K562 (cell line): ENCODE measurements around the gene LAMB4. TPM values are rescaled to one million over a fixed set of nuclear protein-coding genes. Genes with fewer than 3 reads are reported as not detected.

Experiments
- ATF2 ChIP-seq: sonication (generic); formaldehyde crosslinking; IDR thresholded peaks from 2 replicates; pipeline ENCODE4 v1.8.1; 2022; ENCODE audit warnings: missing genetic modification reagents
- ATF6 ChIP-seq: sonication (generic); formaldehyde crosslinking; IDR thresholded peaks from 2 replicates; pipeline ENCODE4 v1.4.0; 2020; ENCODE audit warnings: mild to moderate bottlenecking, missing genetic modification reagents
- CEBPZ ChIP-seq: fragments of 150-350 bp; IDR thresholded peaks from 2 replicates; pipeline ENCODE4 v1.6.1; 2014; ENCODE audit warnings: low read depth, mild to moderate bottlenecking, low read length, borderline replicate concordance
- EZH2 ChIP-seq: IDR thresholded peaks from 2 replicates; pipeline ENCODE4 v1.6.1; 2012; ENCODE audit warnings: low read depth, mild to moderate bottlenecking, inconsistent platforms, low read length, borderline replicate concordance
- FOXO4 ChIP-seq: fragments of 450-650 bp; formaldehyde crosslinking; IDR thresholded peaks from 2 replicates; pipeline ENCODE4 v1.4.0; 2020; ENCODE audit warnings: mild to moderate bottlenecking, moderate library complexity
- MCM2 ChIP-seq: fragments of 450-650 bp; IDR thresholded peaks from 2 replicates; pipeline ENCODE4 v1.6.1; 2017; ENCODE audit warnings: low read depth, mild to moderate bottlenecking
- PHF21A ChIP-seq: fragments of 450-650 bp; IDR thresholded peaks from 2 replicates; pipeline ENCODE4 v1.6.1; 2017; ENCODE audit warnings: low read depth, borderline replicate concordance
- PRPF4 ChIP-seq: fragments of 200-400 bp; formaldehyde crosslinking; IDR thresholded peaks from one replicate; pipeline ENCODE4 v1.6.1; 2017; ENCODE audit warnings: low read length, low read depth, mild to moderate bottlenecking; ENCODE audit not compliant: insufficient read depth, poor library complexity, severe bottlenecking
- PURB ChIP-seq: sonication (generic); formaldehyde crosslinking; IDR thresholded peaks from 2 replicates; pipeline ENCODE4 v1.9.0; 2021; ENCODE audit warnings: low read depth, mild to moderate bottlenecking, missing genetic modification reagents
- TCF15 ChIP-seq: fragments of 250-450 bp; sonication (Bioruptor Pico); IDR thresholded peaks from 2 replicates; pipeline ENCODE4 v1.8.0; 2022; ENCODE audit warnings: moderate library complexity, mild to moderate bottlenecking, inconsistent platforms
- VEZF1 ChIP-seq: fragments of 200-800 bp; sonication (Bioruptor generic); IDR thresholded peaks from 2 replicates; pipeline ENCODE4 v1.6.1; 2017; ENCODE audit warnings: missing genetic modification characterization, missing compliant biosample characterization
- ZBTB26 ChIP-seq: fragments of 450-650 bp; formaldehyde crosslinking; IDR thresholded peaks from 2 replicates; pipeline ENCODE4 v1.4.0; 2022; ENCODE audit warnings: missing genetic modification characterization
- ZNF133 ChIP-seq: fragments of 250-450 bp; sonication (Bioruptor Pico); IDR thresholded peaks from 2 replicates; pipeline ENCODE4 v1.4.0; 2020; ENCODE audit warnings: mild to moderate bottlenecking
- polyA plus RNA-seq, 8 experiments: library from polyadenylated mRNA; depleted of rRNA in 4 of 8; stranded (reverse) in 5 of 8; unstranded in 3 of 8; fragments of >200 nt; fragmentation: Nextera tagmentation in 2 of 8; fragmentation: Illumina TruSeq in 1 of 8; extraction: Ambion mirVana in 2 of 8; extraction: Trizol in 1 of 8; gene quantifications; 2 replicates each; pipeline versions ENCODE4 v1.2.1 to v1.2.3, GENCODE V29; 2011 to 2014; ENCODE audit warnings: inconsistent platforms in 1 of 8, missing spikeins in 1 of 8
- total RNA-seq, 7 experiments: library from RNA; depleted of rRNA in 6 of 7; stranded (reverse); fragments of >200 nt in 6 of 7; fragmentation: Illumina TruSeq in 2 of 7; extraction: Trizol in 2 of 7; gene quantifications; 2 replicates each; pipeline versions ENCODE4 v1.2.1 to v1.2.3, GENCODE V29; 2011 to 2021; ENCODE audit warnings: low replicate concordance in 1 of 7

The LAMB4 gene
- total and polyA plus RNA-seq, 9 of the 15 experiments (the other 6 are each of a cell fraction or from before 2014, with no cell fraction given), result 0.06 to 0.13 (median 0.07) TPM; not detected in 6

- TF ChIP-seq CEBPZ (no peak), EZH2 (no peak), PRPF4 (no peak), VEZF1 (peak; percentile 46; the same call in 1 of the 2 replicates), TCF15 (CRISPR knock-in tag) (no peak), ZBTB26 (CRISPR knock-in tag) (no peak), MCM2 (no peak), ATF2 (no peak), ZNF133 (no peak), ATF6 (CRISPR knock-in tag) (0 out of 2 replicates have a peak, but pooled peaks have one; percentile 65), FOXO4 (CRISPR knock-in tag) (no peak), PURB (no peak), PHF21A (peak; percentile 96; the same call in 1 of the 2 replicates)
These were observed 117.4 kb downstream of the LAMB4 start (continued) for GRCh38 chr7:108012499-108013430.
